Iris pigment epithelial cell (primary cell): ENCODE results near the gene CYP4F22.

Source experiments
- DNase-seq: peaks from one replicate; pipeline ENCODE4 v3.0.0-alpha.2; 2011; ENCODE audit warnings: low read depth

The CYP4F22 gene

GRCh38 chr19:15536350-15536749 is 28.0 kb downstream of the CYP4F22 start:
- no peak for DNase-seq

GRCh38 chr19:15538774-15539173 is 30.4 kb downstream of the CYP4F22 start:
- DNase-seq: peak; percentile 28

- DNase-seq: no peak
These were observed 31.3 kb downstream of the CYP4F22 start for GRCh38 chr19:15539638-15540037.

- no peak for DNase-seq
These were observed 32.1 kb downstream of the CYP4F22 start for GRCh38 chr19:15540435-15540834.

- DNase-seq: no peak
These were observed 36.0 kb downstream of the CYP4F22 start for GRCh38 chr19:15544283-15544682.

GRCh38 chr19:15544970-15545369 is 36.6 kb downstream of the CYP4F22 start:
- DNase-seq: no peak

GRCh38 chr19:15548648-15549047 is 40.3 kb downstream of the CYP4F22 start:
- no peak for DNase-seq

- no peak for DNase-seq
These were observed 41.3 kb downstream of the CYP4F22 start for GRCh38 chr19:15549581-15549980.

GRCh38 chr19:15550273-15550672 is 41.9 kb downstream of the CYP4F22 start:
- no peak for DNase-seq

GRCh38 chr19:15550929-15551292 is 42.6 kb downstream of the CYP4F22 start:
- DNase-seq: no peak

- no peak for DNase-seq
These were observed 43.1 kb downstream of the CYP4F22 start for GRCh38 chr19:15551293-15552004.

- DNase-seq: no peak
These were observed 46.7 kb downstream of the CYP4F22 start for GRCh38 chr19:15555021-15555420.

GRCh38 chr19:15555759-15556633 is 47.7 kb downstream of the CYP4F22 start:
- DNase-seq: peak; percentile 95

GRCh38 chr19:15556634-15557181 is 48.4 kb downstream of the CYP4F22 start:
- DNase-seq: no peak

GRCh38 chr19:15557223-15557622 is 48.9 kb downstream of the CYP4F22 start:
- DNase-seq: no peak

- no peak for DNase-seq
These were observed 53.8 kb downstream of the CYP4F22 start for GRCh38 chr19:15562145-15562544.

GRCh38 chr19:15562861-15563260 is 54.5 kb downstream of the CYP4F22 start:
- DNase-seq: peak; percentile 28

- DNase-seq: peak; percentile 42
These were observed 55.0 kb downstream of the CYP4F22 start for GRCh38 chr19:15563325-15563794.

GRCh38 chr19:15563931-15564330 is 55.6 kb downstream of the CYP4F22 start:
- no peak for DNase-seq

GRCh38 chr19:15564534-15565168 is 56.3 kb downstream of the CYP4F22 start:
- no peak for DNase-seq

- no peak for DNase-seq
These were observed 62.1 kb downstream of the CYP4F22 start for GRCh38 chr19:15570420-15570819.

GRCh38 chr19:15575406-15575805 is 67.1 kb downstream of the CYP4F22 start:
- DNase-seq: no peak
